ENCODE measurements around the gene CTXN3.

The CTXN3 gene

GRCh38 chr5:127650022-127650421 is 1.1 kb downstream of the CTXN3 start:
- H3K27me3 ChIP-seq (ENCODE audit: control insufficient read depth in 1 of 2, insufficient read depth in 2 of 2, low read length in 2 of 2): no peaks in the 10 kb centered on the region

GRCh38 chr5:127650649-127651048 is 1.8 kb downstream of the CTXN3 start:
- Histone ChIP-seq H3K27me3 (ENCODE audit: control insufficient read depth in 1 of 2, insufficient read depth in 2 of 2, low read length in 2 of 2) (no peaks in the 10 kb centered on the region), H3K36me3 (ENCODE audit: control insufficient read depth in 2 of 2, insufficient read depth in 2 of 2, low read length in 2 of 2) (no peaks in the 10 kb centered on the region), H3K4me1 (ENCODE audit: control insufficient read depth, insufficient read depth, low read length) (peaks cover 39% of the 10 kb centered on the region), H3K9ac (ENCODE audit: low read length in 2 of 2) (no peak overlapping the region), H3K9me3 (ENCODE audit: control insufficient read depth in 2 of 2, low read length in 2 of 2) (no peaks in the 10 kb centered on the region), H3K4me3 (ENCODE audit: low read length in 2 of 2) (no peak overlapping the region), H3K27ac (ENCODE audit: low read length) (peak overlapping the region; percentile 31)

More at GRCh38 chr5:127650022-127650421, 1.1 kb downstream of the CTXN3 start:
- Histone ChIP-seq H3K27ac (ENCODE audit: low read length) (peak overlapping the region; percentile 26), H3K36me3 (ENCODE audit: control insufficient read depth in 2 of 2, insufficient read depth in 2 of 2, low read length in 2 of 2) (no peaks in the 10 kb centered on the region), H3K9ac (ENCODE audit: low read length in 2 of 2) (no peak overlapping the region), H3K4me3 (ENCODE audit: low read length in 2 of 2) (no peak overlapping the region), H3K9me3 (ENCODE audit: control insufficient read depth in 2 of 2, low read length in 2 of 2) (no peaks in the 10 kb centered on the region), H3K4me1 (ENCODE audit: control insufficient read depth, insufficient read depth, low read length) (peaks cover 40% of the 10 kb centered on the region)

- no peak overlapping the region for H3K9ac ChIP-seq (ENCODE audit: low read length in 2 of 2)
- H3K27me3 ChIP-seq (ENCODE audit: control insufficient read depth in 1 of 2, insufficient read depth in 2 of 2, low read length in 2 of 2): no peaks in the 10 kb centered on the region
- H3K27ac ChIP-seq (ENCODE audit: low read length): no peak overlapping the region
- peaks cover 24% of the 10 kb centered on the region for H3K4me1 ChIP-seq (ENCODE audit: control insufficient read depth, insufficient read depth, low read length)
- no peaks in the 10 kb centered on the region for H3K9me3 ChIP-seq (ENCODE audit: control insufficient read depth in 2 of 2, low read length in 2 of 2)
- H3K4me3 ChIP-seq (ENCODE audit: low read length in 2 of 2): no peak overlapping the region
- no peaks in the 10 kb centered on the region for H3K36me3 ChIP-seq (ENCODE audit: control insufficient read depth in 2 of 2, insufficient read depth in 2 of 2, low read length in 2 of 2)
These were observed 4.2 kb downstream of the CTXN3 start for GRCh38 chr5:127652952-127653611.

GRCh38 chr5:127656825-127657224 is 7.9 kb downstream of the CTXN3 start:
- Histone ChIP-seq H3K27ac (ENCODE audit: low read length) (no peak overlapping the region), H3K36me3 (ENCODE audit: control insufficient read depth in 2 of 2, insufficient read depth in 2 of 2, low read length in 2 of 2) (no peaks in the 10 kb centered on the region), H3K4me3 (ENCODE audit: low read length in 2 of 2) (no peak overlapping the region)

GRCh38 chr5:127660047-127660733 is 11.3 kb downstream of the CTXN3 start:
- H3K9me3 ChIP-seq (ENCODE audit: control insufficient read depth in 2 of 2, low read length in 2 of 2): no peaks in the 10 kb centered on the region
- H3K27me3 ChIP-seq (ENCODE audit: control insufficient read depth in 1 of 2, insufficient read depth in 2 of 2, low read length in 2 of 2): no peaks in the 10 kb centered on the region
- no peak overlapping the region for H3K9ac ChIP-seq (ENCODE audit: low read length in 2 of 2)
- H3K36me3 ChIP-seq (ENCODE audit: control insufficient read depth in 2 of 2, insufficient read depth in 2 of 2, low read length in 2 of 2): no peaks in the 10 kb centered on the region
- H3K4me3 ChIP-seq (ENCODE audit: low read length in 2 of 2): no peak overlapping the region
- H3K4me1 ChIP-seq (ENCODE audit: control insufficient read depth, insufficient read depth, low read length): no peaks in the 10 kb centered on the region
- H3K27ac ChIP-seq (ENCODE audit: low read length): peak overlapping the region; percentile 50

More at GRCh38 chr5:127656825-127657224, 7.9 kb downstream of the CTXN3 start:
- Histone ChIP-seq H3K27me3 (ENCODE audit: control insufficient read depth in 1 of 2, insufficient read depth in 2 of 2, low read length in 2 of 2) (no peaks in the 10 kb centered on the region), H3K4me1 (ENCODE audit: control insufficient read depth, insufficient read depth, low read length) (no peaks in the 10 kb centered on the region), H3K9me3 (ENCODE audit: control insufficient read depth in 2 of 2, low read length in 2 of 2) (no peaks in the 10 kb centered on the region), H3K9ac (ENCODE audit: low read length in 2 of 2) (no peak overlapping the region)

GRCh38 chr5:127664093-127664492 is 15.2 kb downstream of the CTXN3 start:
- no peaks in the 10 kb centered on the region for H3K27me3 ChIP-seq (ENCODE audit: control insufficient read depth in 1 of 2, insufficient read depth in 2 of 2, low read length in 2 of 2)
- no peak overlapping the region for H3K4me3 ChIP-seq (ENCODE audit: low read length in 2 of 2)
- H3K36me3 ChIP-seq (ENCODE audit: control insufficient read depth in 2 of 2, insufficient read depth in 2 of 2, low read length in 2 of 2): no peaks in the 10 kb centered on the region
- no peaks in the 10 kb centered on the region for H3K9me3 ChIP-seq (ENCODE audit: control insufficient read depth in 2 of 2, low read length in 2 of 2)
- no peak overlapping the region for H3K27ac ChIP-seq (ENCODE audit: low read length)
- no peak overlapping the region for H3K9ac ChIP-seq (ENCODE audit: low read length in 2 of 2)
- no peaks in the 10 kb centered on the region for H3K4me1 ChIP-seq (ENCODE audit: control insufficient read depth, insufficient read depth, low read length)

GRCh38 chr5:127665641-127666040 is 16.8 kb downstream of the CTXN3 start:
- no peaks in the 10 kb centered on the region for H3K4me1 ChIP-seq (ENCODE audit: control insufficient read depth, insufficient read depth, low read length)
- no peak overlapping the region for H3K4me3 ChIP-seq (ENCODE audit: low read length in 2 of 2)
- no peak overlapping the region for H3K27ac ChIP-seq (ENCODE audit: low read length)
- H3K9me3 ChIP-seq (ENCODE audit: control insufficient read depth in 2 of 2, low read length in 2 of 2): no peaks in the 10 kb centered on the region
- H3K36me3 ChIP-seq (ENCODE audit: control insufficient read depth in 2 of 2, insufficient read depth in 2 of 2, low read length in 2 of 2): no peaks in the 10 kb centered on the region
- H3K27me3 ChIP-seq (ENCODE audit: control insufficient read depth in 1 of 2, insufficient read depth in 2 of 2, low read length in 2 of 2): no peaks in the 10 kb centered on the region
- H3K9ac ChIP-seq (ENCODE audit: low read length in 2 of 2): no peak overlapping the region

- H3K36me3 ChIP-seq (ENCODE audit: control insufficient read depth in 2 of 2, insufficient read depth in 2 of 2, low read length in 2 of 2): no peaks in the 10 kb centered on the region
- H3K9ac ChIP-seq (ENCODE audit: low read length in 2 of 2): no peak overlapping the region
- no peak overlapping the region for H3K27ac ChIP-seq (ENCODE audit: low read length)
- no peaks in the 10 kb centered on the region for H3K9me3 ChIP-seq (ENCODE audit: control insufficient read depth in 2 of 2, low read length in 2 of 2)
- no peaks in the 10 kb centered on the region for H3K27me3 ChIP-seq (ENCODE audit: control insufficient read depth in 1 of 2, insufficient read depth in 2 of 2, low read length in 2 of 2)
- H3K4me1 ChIP-seq (ENCODE audit: control insufficient read depth, insufficient read depth, low read length): no peaks in the 10 kb centered on the region
- no peak overlapping the region for H3K4me3 ChIP-seq (ENCODE audit: low read length in 2 of 2)
These were observed 17.3 kb downstream of the CTXN3 start for GRCh38 chr5:127666043-127666716.

- no peaks in the 10 kb centered on the region for H3K27me3 ChIP-seq (ENCODE audit: control insufficient read depth in 1 of 2, insufficient read depth in 2 of 2, low read length in 2 of 2)
- H3K36me3 ChIP-seq (ENCODE audit: control insufficient read depth in 2 of 2, insufficient read depth in 2 of 2, low read length in 2 of 2): no peaks in the 10 kb centered on the region
- no peak overlapping the region for H3K9ac ChIP-seq (ENCODE audit: low read length in 2 of 2)
- no peak overlapping the region for H3K4me3 ChIP-seq (ENCODE audit: low read length in 2 of 2)
- H3K27ac ChIP-seq (ENCODE audit: low read length): no peak overlapping the region
- H3K4me1 ChIP-seq (ENCODE audit: control insufficient read depth, insufficient read depth, low read length): peaks cover 2% of the 10 kb centered on the region
- no peaks in the 10 kb centered on the region for H3K9me3 ChIP-seq (ENCODE audit: control insufficient read depth in 2 of 2, low read length in 2 of 2)
These were observed 19.0 kb downstream of the CTXN3 start for GRCh38 chr5:127667926-127668325.

GRCh38 chr5:127671218-127671617 is 22.3 kb downstream of the CTXN3 start:
- H3K36me3 ChIP-seq (ENCODE audit: control insufficient read depth in 2 of 2, insufficient read depth in 2 of 2, low read length in 2 of 2): no peaks in the 10 kb centered on the region
- H3K27me3 ChIP-seq (ENCODE audit: control insufficient read depth in 1 of 2, insufficient read depth in 2 of 2, low read length in 2 of 2): no peaks in the 10 kb centered on the region
- H3K4me1 ChIP-seq (ENCODE audit: control insufficient read depth, insufficient read depth, low read length): peaks cover 2% of the 10 kb centered on the region
- H3K9me3 ChIP-seq (ENCODE audit: control insufficient read depth in 2 of 2, low read length in 2 of 2): no peaks in the 10 kb centered on the region
- no peak overlapping the region for H3K4me3 ChIP-seq (ENCODE audit: low read length in 2 of 2)
- no peak overlapping the region for H3K9ac ChIP-seq (ENCODE audit: low read length in 2 of 2)
- no peak overlapping the region for H3K27ac ChIP-seq (ENCODE audit: low read length)

Measured in stomach smooth muscle (tissue), 2 donors.